ENCODE data around the gene LOXHD1. TPM values are rescaled to one million over a fixed set of nuclear protein-coding genes. Genes with fewer than 3 reads are reported as not detected.

The LOXHD1 gene
- total RNA-seq, 1 experiment from 2014 or later = 25.5 TPM

DNA sequence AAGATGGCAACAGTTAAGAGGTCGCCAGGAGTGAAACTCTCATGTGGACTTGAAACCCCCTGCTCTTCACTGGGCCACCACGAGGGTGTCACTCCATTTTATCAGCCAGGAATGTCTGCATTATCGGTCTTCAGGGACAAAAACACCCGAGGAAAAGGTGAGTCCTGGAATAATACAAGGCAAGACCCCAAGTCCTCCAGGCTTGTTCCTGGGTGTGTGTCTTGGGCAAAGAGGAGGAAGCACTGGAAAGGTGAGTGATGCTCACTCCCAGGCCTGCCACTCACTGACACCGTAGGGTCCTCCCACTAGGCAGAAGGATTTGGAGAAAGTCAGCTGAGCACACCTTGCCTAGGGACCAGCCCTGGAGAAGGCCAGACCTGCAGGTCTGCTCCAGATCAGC lies 86.9 kb downstream of the LOXHD1 start:
- intact Hi-C loops (cut with micrococcal nuclease; ENCODE audit: unreplicated experiment) = no loop called here
- H3K27me3 ChIP-seq (replicated peaks; ENCODE audit: insufficient read depth, low read depth, low read length, poor library complexity) = no peaks in the 10 kb centered on the region
- CTCF ChIA-PET = no interaction called here

DNA sequence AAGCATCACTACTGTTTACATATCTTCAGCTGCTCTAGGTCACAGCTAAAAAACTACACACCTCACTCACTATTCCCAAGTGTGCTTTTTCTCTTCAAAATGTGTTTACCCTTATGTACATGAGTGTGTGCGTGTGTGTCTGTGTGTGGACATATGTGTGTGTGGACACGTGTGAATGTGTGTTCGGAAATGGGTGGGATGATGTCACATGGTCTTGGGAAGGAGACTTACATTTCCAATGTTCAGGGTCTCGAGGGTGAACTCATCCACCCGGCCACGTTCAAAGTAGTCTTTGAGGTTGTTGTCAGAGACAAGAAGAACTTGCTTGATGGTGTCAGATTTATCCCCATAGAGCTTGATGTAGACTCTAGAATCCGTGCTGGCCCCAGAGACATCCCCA lies 87.8 kb downstream of the LOXHD1 start:
- no TSS peak for BruUV-seq (replicated peaks)
- Histone ChIP-seq H3K9me3 (ENCODE audit: low read depth, low read length, poor library complexity, severe bottlenecking) (no peaks in the 10 kb centered on the region), H3K27ac (ENCODE audit: low read depth, low read length, poor library complexity, severe bottlenecking) (no peak overlapping the region), H3K4me3 (ENCODE audit: low read depth, low read length, poor library complexity, severe bottlenecking) (no peak overlapping the region), H3K36me3 (ENCODE audit: insufficient read depth, low read length, poor library complexity, severe bottlenecking) (peaks cover 4% of the 10 kb centered on the region), H3K27me3 (replicated peaks; ENCODE audit: insufficient read depth, low read depth, low read length, poor library complexity) (no peaks in the 10 kb centered on the region), H3K4me1 (ENCODE audit: insufficient read depth, low read length, poor library complexity, severe bottlenecking) (no peaks in the 10 kb centered on the region)
- intact Hi-C loops (cut with micrococcal nuclease; ENCODE audit: unreplicated experiment) = no loop called here
- POLR2A ChIA-PET (ENCODE audit: low non-redundant PET) = no interaction called here
- no peak for DNase-seq (ENCODE audit: low spot score)
- CTCF ChIA-PET = no interaction called here
- TF ChIP-seq EZH2 (IDR thresholded peaks at IDR 0.05; ENCODE audit: borderline replicate concordance, low read depth, low read length, poor library complexity, severe bottlenecking) = no peak
- TF ChIP-seq, protein P1, sequence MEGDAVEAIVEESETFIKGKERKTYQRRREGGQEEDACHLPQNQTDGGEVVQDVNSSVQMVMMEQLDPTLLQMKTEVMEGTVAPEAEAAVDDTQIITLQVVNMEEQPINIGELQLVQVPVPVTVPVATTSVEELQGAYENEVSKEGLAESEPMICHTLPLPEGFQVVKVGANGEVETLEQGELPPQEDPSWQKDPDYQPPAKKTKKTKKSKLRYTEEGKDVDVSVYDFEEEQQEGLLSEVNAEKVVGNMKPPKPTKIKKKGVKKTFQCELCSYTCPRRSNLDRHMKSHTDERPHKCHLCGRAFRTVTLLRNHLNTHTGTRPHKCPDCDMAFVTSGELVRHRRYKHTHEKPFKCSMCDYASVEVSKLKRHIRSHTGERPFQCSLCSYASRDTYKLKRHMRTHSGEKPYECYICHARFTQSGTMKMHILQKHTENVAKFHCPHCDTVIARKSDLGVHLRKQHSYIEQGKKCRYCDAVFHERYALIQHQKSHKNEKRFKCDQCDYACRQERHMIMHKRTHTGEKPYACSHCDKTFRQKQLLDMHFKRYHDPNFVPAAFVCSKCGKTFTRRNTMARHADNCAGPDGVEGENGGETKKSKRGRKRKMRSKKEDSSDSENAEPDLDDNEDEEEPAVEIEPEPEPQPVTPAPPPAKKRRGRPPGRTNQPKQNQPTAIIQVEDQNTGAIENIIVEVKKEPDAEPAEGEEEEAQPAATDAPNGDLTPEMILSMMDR (conservative IDR thresholded peaks at IDR 0.05; ENCODE audit: low read depth, low read length) = no peak

More for the DNA sequence above, 86.9 kb downstream of the LOXHD1 start:
- Histone ChIP-seq H3K27ac (ENCODE audit: low read depth, low read length, poor library complexity, severe bottlenecking) (no peak overlapping the region), H3K36me3 (ENCODE audit: insufficient read depth, low read length, poor library complexity, severe bottlenecking) (peaks cover 4% of the 10 kb centered on the region), H3K9me3 (ENCODE audit: low read depth, low read length, poor library complexity, severe bottlenecking) (no peaks in the 10 kb centered on the region), H3K4me1 (ENCODE audit: insufficient read depth, low read length, poor library complexity, severe bottlenecking) (no peaks in the 10 kb centered on the region), H3K4me3 (ENCODE audit: low read depth, low read length, poor library complexity, severe bottlenecking) (no peak overlapping the region)
- TF ChIP-seq EZH2 (IDR thresholded peaks at IDR 0.05; ENCODE audit: borderline replicate concordance, low read depth, low read length, poor library complexity, severe bottlenecking) = no peak
- TF ChIP-seq, protein P1 (conservative IDR thresholded peaks at IDR 0.05; ENCODE audit: low read depth, low read length) = no peak
- no TSS peak for BruUV-seq (replicated peaks)
- DNase-seq (ENCODE audit: low spot score) = no peak
- POLR2A ChIA-PET (ENCODE audit: low non-redundant PET) = no interaction called here

DNA sequence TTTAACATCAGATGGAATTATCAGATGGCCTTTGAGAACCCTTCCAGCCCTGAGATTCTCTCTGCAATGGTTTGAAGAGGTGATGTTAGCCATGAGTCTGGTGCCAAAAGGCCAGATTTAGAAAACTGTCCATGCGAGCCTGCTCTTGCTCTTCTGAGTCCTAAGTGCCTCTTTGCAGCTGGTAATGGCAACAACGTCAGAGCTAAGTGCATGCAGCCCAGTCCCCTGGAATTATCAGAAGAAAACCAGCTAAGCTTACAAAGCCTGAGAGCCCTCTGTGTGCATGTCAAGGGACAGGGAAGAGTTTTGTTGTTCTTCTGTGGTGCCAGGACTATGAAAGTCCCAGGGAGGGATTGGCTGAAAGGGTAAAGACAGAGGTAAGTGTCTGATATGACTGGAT lies 89.8 kb downstream of the LOXHD1 start:
- Histone ChIP-seq H3K9me3 (ENCODE audit: low read depth, low read length, poor library complexity, severe bottlenecking) (no peaks in the 10 kb centered on the region), H3K27me3 (replicated peaks; ENCODE audit: insufficient read depth, low read depth, low read length, poor library complexity) (no peaks in the 10 kb centered on the region), H3K27ac (ENCODE audit: low read depth, low read length, poor library complexity, severe bottlenecking) (no peak overlapping the region), H3K4me1 (ENCODE audit: insufficient read depth, low read length, poor library complexity, severe bottlenecking) (peaks cover 9% of the 10 kb centered on the region), H3K4me3 (ENCODE audit: low read depth, low read length, poor library complexity, severe bottlenecking) (no peak overlapping the region), H3K36me3 (ENCODE audit: insufficient read depth, low read length, poor library complexity, severe bottlenecking) (peaks cover 8% of the 10 kb centered on the region)
- DNase-seq (ENCODE audit: low spot score) = no peak
- POLR2A ChIA-PET (ENCODE audit: low non-redundant PET) = no interaction called here
- no TSS peak for BruUV-seq (replicated peaks)
- TF ChIP-seq, protein P1 (conservative IDR thresholded peaks at IDR 0.05; ENCODE audit: low read depth, low read length) = no peak
- no peak for TF ChIP-seq EZH2 (IDR thresholded peaks at IDR 0.05; ENCODE audit: borderline replicate concordance, low read depth, low read length, poor library complexity, severe bottlenecking)
- intact Hi-C loops (cut with micrococcal nuclease; ENCODE audit: unreplicated experiment) = no loop called here
- CTCF ChIA-PET = no interaction called here
